K562 (cell line): ENCODE results near the gene MMGT1.

Experiments
- CTCF ChIP-seq, 3 experiments: IDR thresholded peaks in 2 of 3; conservative IDR thresholded peaks in 1 of 3; 2 replicates each; pipeline ENCODE4 v1.5.1; 2011 to 2012; ENCODE audit warnings: low read length in 3 of 3, mild to moderate bottlenecking in 3 of 3, control low read depth in 2 of 3, improper control_type of control experiment in 1 of 3, inconsistent platforms in 1 of 3, low read depth in 1 of 3, mixed read lengths in 1 of 3, moderate library complexity in 1 of 3; ENCODE audit not compliant: insufficient read depth in 2 of 3
- EZH2 ChIP-seq: IDR thresholded peaks from 2 replicates; pipeline ENCODE4 v1.6.1; 2012; ENCODE audit warnings: low read depth, mild to moderate bottlenecking, inconsistent platforms, low read length, borderline replicate concordance
- TAF1 ChIP-seq: IDR thresholded peaks from 2 replicates; pipeline ENCODE4 v1.6.1; 2011; ENCODE audit warnings: mild to moderate bottlenecking, low read length, moderate library complexity; ENCODE audit not compliant: insufficient read depth, control insufficient read depth, severe bottlenecking; ENCODE audit errors: extremely low read depth
- TAF7 ChIP-seq: fragments of 450-650 bp; IDR thresholded peaks from 2 replicates; pipeline ENCODE4 v1.6.1; 2016; ENCODE audit warnings: missing genetic modification characterization, missing compliant biosample characterization

GRCh38 chrX:135975421-135975820 lies 1.6 kb upstream of the MMGT1 start:
- TF ChIP-seq TAF1: no peak
- TF ChIP-seq CTCF (IDR thresholded peaks at IDR 0.05 in 2 of 3, conservative IDR thresholded peaks at IDR 0.05 in 1 of 3; ENCODE audit: insufficient read depth in 2 of 3, low read depth in 1 of 3, low read length in 3 of 3): no peak
- TF ChIP-seq TAF7 (tag): no peak
- TF ChIP-seq EZH2: no peak
